ENCODE results near the gene MRPL49.
A peak's percentile ranks its signal among the peaks of the same experiment; 100 is the strongest.
"Not testable (repeated sequence)": the region's sequence is repeated elsewhere in the genome, so short reads cannot be mapped to it uniquely, and the experiment has no call there.

Gene MRPL49

DNA sequence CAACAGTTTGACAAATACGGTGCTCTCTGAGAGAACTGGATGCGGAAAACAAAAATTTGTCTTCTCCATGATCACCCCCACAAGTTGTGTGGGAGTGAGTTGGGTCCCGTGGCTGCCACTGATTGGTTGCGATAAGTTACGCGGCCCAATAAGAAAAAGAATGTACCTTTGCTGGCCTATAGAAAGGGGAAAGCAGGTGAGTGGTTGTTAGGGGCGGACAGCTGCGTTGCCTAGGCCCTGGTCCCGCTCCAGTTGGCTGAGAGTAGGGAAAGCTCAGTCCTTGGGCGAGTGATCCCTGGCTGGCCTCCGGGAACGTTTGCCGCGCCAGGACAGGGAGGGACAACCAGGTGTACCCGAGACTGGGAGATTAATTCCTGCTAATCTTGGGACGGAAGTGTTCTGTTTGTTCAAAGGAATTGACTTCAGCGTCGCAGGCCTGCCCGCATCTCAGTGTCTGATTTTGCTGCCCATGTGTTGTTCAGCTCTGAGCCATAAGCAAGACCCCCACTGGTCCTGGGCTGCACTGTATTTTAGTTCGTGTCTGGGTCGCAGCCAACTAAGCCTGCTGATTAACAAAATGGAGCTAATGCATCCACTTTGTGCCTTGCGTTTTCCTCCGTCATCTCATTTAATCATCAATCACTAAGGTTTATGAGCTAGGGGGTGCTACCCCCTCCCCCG is 13.0 kb downstream of the MRPL49 start:
- peak; percentile 93 for DNase-seq

DNA sequence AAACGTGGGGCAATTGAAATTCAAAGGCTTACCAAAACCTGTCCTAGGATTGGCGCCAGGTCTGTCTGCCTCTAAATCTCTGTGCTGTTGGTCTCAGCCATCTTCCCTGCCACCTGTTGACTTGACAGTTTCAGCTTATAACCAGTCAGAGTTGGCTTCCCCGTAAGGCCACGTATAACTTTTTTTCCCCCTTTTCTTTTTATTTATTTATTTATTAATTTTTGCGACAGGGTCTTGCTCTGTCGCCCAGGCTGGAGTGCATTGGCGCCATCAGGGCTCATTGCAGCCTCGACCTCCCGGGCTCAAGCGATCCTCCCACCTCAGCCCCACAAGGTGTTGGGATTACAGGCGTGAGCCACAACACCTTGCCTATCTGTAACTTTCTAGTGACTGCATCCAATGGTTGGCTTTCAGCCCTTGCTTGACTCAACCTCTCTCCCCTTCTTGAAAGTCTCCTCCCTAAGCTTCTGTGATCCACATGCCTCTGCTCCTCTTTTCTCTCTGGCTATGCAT is 13.6 kb downstream of the MRPL49 start:
- DNase-seq = no peak

DNA sequence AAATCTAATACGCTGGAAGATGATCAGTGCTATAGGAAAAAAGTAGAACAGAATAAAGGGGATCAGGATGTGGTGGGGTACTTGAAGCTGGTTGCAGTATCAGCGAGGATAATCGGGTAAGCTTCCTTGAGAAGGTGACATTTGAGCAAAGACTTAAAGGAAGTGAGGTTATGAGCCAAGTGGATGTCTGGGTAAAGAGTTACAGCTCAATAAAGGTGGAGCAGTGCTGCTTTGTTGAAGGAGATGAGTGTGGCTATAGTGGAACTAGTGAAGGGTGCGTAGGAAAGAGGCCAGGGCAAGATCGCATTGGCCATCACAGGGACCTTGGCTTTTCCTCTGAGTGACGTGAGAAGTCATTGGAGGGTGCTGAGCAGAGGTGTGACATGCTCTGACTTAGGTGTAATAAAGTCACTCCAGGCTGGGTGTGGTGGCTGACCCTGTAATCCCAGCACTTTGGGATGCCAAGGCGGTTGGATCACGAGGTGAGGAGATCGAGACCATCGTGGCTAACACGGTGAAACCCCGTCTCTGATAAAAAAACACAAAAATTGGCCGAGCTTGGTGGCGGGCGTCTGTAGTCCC is 14.5 kb downstream of the MRPL49 start:
- DNase-seq = no peak

DNA sequence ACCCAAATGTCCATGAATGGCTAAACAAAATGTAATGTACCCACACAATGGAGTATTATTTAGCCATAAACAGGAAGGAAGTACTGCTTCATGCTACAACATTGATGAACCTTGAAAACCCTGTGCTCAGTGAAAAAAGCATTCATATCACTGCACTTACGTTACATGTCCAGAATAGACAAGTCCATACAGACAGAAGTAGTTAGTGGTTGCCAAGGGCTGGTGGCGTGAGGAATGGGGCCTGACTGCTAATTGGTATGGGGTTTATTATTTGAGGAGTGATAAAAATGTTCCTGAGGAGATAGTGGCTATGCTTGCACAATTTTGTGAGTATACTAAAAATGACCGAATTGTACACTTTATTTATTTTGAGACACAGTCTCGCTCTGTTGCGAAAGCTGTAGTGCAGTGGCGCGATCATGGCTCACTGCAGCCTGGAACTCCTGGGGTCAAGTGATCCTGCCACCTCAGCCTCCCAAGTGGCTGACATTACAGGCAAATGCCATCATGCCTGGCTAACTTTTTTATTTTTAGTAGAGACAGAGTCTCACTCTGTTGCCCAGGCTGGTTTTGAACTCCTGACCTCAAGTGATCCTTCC is 19.9 kb downstream of the MRPL49 start:
- DNase-seq = no peak

DNA sequence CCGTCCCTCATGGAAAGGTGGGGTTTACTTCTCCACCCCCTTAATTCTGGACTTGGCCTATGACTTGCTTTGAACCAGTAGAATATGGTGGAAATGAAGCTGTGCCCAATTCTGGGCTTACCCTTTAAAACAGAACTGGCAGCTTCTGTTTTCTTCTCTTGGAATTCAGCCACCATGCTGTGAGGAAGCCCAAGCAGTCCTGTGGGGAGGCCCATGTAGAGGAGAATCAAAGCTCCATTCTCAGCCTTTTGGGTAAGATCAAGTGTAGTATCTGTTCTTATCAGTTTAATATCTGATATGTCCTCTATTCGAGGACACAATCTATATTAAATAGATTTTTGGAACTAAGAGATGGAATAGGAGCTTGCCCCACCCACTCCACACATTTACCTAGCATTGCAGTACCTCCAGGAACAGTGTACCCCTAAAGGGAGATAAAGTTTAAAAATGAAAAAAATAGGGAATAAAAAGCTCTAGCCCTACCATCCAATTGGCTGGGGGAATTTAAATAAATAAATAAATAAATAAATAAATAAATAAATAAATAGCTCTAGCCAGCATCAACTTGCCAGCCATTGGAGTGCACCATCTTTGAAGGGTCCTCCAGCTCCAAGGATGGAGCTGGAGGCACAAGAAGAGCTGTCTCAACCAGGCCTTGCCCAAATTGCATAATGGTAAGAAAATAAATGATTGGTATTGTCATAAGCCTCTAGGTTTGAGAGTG is 25.4 kb downstream of the MRPL49 start:
- no peak for DNase-seq

DNA sequence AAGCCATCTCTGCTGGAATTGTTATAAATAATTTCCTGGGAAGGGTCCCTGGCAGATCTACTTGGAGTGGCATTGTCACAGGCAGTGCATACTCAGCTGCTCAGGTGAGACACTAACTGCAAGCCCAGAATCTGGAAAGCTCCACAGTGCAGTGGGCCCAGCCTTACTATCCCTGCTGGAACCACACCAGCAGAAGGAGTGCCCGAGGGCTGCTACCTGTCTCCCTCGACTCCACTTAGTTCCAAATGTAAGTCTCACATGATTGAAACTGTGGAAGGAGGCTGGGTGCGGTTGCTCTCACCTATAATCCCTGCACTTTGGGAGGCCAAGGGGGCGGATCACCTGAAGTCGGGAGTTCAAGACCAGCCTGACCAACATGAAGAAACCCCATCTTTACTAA is 26.5 kb downstream of the MRPL49 start:
- no peak for DNase-seq

DNA sequence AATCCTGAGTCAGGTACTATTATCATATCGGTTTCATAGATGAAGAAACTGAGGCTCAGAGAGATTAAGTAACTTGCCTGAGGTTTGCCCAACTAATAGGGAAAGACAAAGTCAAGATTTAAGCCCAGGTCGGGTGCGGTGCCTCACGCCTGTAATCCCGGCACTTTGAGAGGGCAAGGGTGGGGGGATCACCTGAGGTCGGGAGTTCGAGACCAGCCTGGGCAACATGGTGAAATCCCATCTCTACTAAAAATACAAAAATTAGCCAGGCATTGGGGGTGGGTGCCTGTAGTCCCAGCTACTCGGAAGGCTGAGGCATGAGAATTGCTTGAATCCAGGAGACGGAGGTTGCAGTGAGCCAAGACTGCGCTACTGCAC is 28.0 kb downstream of the MRPL49 start:
- not testable (repeated sequence) for DNase-seq

DNA sequence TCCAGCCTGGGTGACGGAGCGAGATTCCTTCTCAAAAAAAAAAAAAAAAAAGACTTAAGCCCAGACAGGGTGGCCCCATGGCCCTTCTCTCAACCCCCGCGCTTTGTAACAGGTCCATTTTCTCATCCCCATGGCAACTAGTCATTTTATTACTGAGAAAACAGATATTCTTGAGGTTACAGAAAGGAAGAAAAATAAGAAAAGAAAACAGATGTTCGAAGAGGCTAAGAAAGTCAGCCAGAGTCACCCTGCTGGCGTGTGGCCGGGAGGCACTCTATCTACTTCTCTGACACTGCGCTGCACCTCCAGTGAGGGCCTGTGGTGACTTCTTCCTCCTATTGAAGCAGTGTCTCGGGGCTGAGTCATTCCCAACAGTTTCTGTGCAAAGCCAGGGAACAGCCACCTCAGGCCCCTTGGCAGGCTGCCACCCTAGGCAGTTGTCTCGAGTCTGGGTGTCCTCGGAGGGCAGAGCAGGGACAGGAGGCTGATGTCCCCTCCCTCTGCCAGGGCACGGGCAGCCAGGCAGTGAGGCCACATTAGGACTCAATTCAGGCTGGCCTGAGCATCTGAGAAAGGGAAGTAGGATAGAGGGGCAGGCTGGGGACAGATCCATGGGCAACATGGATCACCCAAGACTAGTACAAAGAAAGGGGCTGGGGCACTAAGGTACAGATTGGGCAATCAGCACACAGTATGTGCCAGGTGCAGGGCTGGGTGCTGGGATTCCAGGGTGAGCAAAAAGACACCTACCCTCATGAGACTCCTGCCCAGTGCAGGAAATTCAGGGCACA is 28.6 kb downstream of the MRPL49 start:
- DNase-seq = no peak

DNA sequence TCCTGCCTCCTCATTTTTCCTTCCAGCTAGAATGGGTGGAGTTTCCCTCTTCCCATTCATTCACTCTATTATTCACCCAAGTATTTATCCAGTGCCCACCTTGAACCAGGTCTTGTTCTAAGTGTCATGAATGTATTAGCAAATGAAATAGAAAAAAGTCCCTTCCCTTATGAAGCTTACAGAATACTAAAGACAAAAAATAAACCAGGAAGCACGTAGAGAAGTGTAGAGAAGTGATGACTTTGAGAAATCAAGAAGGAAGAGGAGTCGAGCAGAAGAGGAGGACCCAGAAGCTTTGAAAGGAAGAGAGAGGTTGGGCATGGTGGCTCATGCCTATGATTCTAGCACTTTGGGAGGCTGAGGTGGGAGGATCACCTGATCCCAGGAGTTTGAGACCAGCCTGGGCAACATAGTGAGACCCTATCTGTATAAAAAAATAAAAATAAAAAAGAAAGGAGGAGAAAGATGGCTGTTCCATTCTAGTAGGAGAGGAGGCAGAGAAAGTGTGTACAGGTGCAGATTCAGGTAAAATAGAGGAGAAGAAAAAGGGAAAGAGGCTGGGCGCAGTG is 29.3 kb downstream of the MRPL49 start:
- DNase-seq = no peak

DNA sequence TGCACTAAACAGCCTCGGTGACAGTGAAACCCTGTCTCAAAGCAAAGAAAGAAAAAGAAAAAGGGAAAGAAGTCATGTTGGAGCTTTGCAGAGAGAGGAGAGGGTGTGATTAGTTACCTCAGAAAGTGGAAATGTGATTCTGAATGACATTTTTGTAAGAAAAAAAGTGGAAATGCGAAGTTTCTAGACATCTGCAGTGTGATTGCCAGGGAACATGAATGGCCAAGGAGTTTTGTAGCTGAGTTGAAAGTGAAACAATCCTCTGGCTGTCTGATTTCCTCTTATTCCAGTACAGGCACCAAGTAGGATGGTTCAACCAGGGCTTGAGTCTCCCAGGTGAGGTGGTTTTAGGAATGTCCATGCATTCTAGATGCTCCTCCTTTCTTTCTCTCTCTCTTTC is 30.0 kb downstream of the MRPL49 start:
- DNase-seq = no peak

DNA sequence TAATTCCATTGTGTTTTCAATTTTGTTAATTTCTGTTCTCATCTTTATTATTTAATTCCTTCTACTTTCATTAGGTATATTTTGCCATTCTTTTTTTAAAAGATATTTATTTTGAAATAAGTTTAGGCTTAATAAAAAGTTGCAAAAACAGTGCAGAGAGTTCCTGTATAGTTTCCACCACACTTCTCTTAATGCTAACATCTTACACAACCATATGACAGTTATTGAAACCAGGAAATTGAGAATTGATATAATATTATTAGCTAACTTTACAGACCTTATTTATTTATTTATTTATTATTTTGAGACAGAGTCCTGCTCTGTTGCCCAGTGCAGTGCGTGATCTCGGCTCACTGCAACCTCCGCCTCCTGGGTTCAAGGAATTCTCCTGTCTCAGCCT is 34.1 kb downstream of the MRPL49 start:
- DNase-seq = no peak

DNA sequence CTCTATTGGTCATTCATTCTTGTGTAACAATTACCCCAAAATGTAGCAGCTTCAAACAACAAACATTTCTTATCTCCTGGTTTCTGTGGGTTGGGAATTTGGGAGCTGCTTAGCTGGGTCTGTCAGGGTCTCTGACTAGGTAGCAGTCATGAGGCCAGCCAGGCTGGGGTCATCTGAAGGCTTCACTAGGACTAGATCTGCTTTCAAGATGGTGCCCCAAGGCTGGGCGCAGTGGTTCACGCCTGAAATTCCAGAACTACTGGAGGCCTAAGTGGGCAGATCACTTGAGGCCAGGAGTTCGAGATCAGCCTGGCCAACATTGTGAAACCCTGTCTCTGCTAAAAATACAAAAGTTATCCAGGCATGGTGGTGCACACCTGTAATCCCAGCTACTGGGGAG is 34.8 kb downstream of the MRPL49 start:
- DNase-seq = no peak

DNA sequence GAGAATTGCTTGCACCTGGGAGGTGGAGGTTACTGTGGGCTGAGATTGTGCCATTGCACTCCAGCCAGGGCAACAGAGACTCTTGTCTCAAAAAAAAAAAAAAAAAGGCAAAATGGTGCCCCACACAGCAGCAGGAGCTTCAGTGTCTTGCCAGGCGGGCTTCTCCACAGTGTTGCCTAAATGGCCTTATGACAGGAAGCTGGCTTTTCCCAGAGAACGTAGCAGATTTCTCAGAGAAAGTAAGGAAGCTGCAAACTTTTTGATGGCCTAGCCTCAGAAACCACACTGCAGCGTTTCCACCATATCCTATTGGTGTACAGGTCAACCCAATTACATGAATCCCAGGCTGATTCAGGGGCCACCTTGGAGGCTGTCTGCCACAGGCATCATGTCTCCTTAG is 35.2 kb downstream of the MRPL49 start:
- no peak for DNase-seq

DNA sequence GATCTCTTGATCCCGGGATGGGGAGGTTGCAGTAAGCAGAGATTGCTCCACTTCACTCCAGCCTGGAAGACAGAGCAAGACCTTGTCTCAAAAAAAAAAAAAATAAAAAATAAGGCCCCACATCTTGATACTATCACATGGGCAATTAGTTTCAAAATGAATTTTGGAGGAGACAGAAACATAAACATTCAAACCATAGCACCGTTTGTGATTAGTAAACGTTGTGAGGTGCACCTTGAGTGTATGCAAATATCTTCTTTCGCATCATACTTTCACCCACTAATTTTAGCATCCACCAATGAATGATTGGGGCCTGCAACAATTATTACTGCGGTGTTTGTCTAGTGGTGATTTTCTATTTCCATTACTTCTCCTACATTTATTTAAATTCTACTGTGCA is 36.9 kb downstream of the MRPL49 start:
- DNase-seq = no peak

DNA sequence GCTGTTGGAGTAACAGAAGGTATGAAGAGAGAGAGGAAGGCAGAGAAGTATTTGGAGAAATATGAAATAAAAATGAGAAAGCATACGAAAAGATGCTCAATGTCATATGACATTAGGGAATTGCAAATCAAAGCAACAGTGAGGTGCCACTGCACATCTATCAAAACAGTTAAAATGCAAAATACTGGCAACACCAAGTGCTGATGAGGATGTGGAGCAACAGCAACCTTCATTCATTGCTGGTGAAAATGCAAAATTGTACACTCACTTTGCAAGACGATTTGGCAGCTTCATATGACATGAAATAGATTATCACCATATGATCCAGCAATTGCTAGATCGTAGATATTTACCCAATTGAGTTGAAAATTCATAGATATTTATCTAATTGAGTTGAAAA is 38.5 kb downstream of the MRPL49 start:
- no peak for DNase-seq

DNA sequence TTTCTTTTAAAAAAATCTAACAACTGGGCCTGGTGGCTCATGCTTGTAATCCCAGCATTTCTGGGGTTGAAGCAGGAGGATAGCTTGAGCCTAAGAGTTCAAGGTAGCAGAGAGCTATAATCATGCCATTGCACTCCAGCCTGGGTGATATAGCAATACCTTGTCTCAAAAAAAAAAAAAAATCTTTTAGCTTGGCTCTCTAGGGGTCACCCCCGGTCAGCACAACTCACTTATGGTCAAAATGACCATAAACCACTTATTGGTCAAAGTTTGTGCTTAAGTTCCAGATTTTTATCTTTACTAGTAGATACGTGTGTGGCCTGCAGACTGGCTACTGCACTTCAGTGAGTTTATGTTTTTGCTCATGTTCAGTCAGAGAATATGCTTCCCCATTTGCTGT is 41.6 kb downstream of the MRPL49 start:
- DNase-seq = no peak

DNA sequence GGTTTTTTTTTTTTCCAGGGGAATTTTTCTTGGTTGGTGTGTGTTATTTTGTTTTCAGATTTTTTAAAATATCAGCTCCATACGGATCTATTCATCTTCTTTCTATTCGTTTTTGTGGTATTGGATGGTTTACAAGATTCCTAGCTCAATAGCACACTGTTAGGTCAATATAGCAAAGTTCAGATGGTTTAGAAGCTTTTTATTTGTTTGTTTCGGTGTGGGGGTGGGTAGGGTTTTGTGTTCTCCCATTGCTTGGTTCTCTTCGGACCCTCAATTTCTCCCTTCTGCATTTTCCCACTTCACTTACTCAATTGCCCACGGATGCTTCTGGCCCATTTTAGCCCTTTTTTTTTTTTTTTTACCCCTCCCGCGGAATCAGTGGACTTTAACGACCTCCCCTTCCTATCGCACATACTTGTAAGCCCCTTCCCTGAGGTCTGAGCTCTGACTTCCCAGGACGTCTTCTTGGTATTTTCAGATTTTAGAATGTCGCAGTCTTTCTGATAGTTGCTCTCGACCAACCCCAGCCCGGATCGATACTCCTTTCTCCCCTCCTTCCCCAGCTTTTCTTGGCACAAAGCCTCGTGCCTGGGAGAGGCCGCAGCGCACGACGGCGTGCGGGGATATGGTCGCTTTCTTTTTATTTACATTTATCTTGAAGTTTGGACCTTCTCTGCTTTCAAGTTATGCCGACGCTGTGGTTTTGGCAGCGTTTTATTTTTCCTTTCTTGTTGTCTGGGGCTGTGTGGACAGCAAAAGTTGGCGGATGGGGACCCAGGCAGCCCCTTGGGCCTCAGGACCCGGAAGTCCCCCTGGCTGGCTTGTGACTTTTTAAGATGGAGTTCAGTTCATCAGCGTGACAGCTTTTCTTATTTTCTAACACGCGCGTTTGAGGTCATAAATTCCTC is 43.5 kb downstream of the MRPL49 start:
- no peak for DNase-seq

DNA sequence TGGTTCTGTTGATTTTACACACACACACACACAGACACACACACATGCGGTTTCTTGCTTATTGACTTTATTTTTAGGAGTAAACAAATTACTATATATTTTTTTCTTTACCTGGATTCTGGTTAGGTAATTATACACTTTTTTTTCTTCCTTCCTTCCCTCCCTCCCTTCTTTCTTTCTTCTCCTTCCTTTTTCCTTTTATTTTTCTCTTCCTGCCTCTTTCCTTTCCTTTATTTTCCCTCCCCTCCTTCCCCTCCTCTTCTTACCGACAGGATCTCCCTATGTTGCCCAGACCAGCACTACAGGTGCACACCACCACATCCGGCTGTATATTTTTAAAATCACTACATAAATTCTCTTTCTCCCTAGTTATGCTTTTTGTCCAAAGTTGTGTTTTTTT is 44.8 kb downstream of the MRPL49 start:
- no peak for DNase-seq

DNA sequence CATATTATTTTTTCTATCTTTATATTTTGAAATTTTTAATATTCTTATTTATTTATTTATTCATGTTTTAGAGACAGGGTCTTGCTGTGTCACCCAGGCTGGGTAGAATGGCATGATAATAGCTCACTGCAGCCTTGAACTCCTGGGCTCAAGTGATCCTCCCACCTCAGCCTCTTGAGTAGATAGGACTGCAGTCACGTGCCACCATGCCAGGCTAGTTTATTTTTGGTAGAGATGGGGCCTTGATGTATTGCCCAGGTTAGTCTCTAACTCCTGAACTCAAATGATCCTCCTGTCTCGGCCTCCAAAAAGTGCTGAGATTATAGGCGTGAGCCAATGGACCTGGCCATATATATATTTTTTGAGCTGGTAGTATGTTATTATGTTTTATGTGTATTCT is 45.5 kb downstream of the MRPL49 start:
- no peak for DNase-seq

DNA sequence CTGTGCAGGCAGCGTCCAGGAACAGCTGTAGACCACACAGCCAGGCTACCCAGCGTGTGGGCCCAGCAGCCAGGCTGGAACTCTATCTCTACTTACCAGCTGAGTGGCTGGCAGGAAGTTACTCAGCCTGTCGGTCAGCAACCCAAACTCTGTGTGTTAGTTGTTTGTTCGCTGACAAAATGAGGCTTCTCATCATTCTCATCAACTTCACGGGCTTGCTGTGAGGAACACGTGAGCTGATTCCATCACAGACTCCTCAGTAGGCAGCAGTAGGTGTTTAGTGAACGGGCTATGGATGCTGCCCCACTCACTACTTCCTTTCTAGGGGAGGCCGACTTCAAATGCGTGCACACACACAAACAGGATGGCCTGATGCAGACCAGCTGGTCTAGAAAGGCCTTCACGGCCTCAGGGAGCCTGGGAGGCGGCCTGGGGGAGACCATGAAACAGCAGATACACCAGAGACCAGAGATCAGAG is 47.1 kb downstream of the MRPL49 start:
- no peak for DNase-seq

DNA sequence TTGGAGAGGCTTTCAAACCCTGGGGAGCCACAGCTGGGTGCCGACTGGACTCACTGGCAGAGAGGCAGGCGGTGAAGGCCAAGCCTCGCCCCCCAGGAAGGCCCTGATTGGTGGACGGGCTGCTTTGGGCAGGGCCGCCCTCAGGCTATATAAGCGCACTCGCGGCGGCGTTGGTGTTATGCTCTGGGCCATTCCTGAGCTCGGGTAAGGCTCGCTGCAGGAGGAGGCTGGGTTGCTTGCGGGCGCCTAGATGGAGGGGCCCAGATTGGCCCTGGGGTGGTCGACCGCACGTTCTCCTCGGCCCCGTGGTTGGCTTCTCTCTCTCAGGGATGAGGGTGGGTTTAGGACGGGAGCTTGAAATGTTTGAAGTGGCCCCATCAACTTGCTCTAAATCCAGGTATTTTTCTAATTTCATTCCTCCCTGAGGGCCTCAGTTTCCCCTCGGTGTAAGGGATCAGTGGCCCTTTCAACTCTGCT is 48.0 kb downstream of the MRPL49 start, which contains the start of gene SPDYC:
Gene SPDYC, plus strand, starts transcription at position 176 of the 477 bp plus-strand sequence. CDS start 1,125 bp downstream, outside the sequence.
- DNase-seq = no peak
